Neutrophil (primary cell): ENCODE results near the gene PCLO.

Experiments used
- H3K27ac ChIP-seq: fragments of 200-600 bp; sonication (generic); 2 replicates; pipeline ENCODE4 v1.5.1; 2016; ENCODE audit warnings: mild to moderate bottlenecking, moderate library complexity
- H3K27me3 ChIP-seq: fragments of 200-600 bp; sonication (generic); 2 replicates; pipeline ENCODE4 v1.6.0; 2016; ENCODE audit warnings: mild to moderate bottlenecking
- H3K36me3 ChIP-seq: fragments of 200-600 bp; sonication (generic); 2 replicates; pipeline ENCODE4 v1.5.1; 2017
- H3K4me1 ChIP-seq, 2 experiments: fragments of 200-600 bp in 1 of 2; sonication (generic) in 1 of 2; 1 replicate in 1 of 2; 2 replicates in 1 of 2; pipeline versions ENCODE4 v1.5.1 to v1.6.1; 2013 to 2016; ENCODE audit warnings: low read depth in 1 of 2, low read length in 1 of 2, mild to moderate bottlenecking in 1 of 2, moderate library complexity in 1 of 2; ENCODE audit not compliant: control insufficient read depth in 1 of 2, insufficient read depth in 1 of 2
- H3K4me3 ChIP-seq, 2 experiments: fragments of 200-600 bp in 1 of 2; sonication (generic) in 1 of 2; 1 replicate in 1 of 2; 2 replicates in 1 of 2; pipeline ENCODE4 v1.5.1; 2013 to 2016; ENCODE audit warnings: low read depth in 1 of 2, low read length in 1 of 2, mild to moderate bottlenecking in 1 of 2, moderate library complexity in 1 of 2
- H3K9me3 ChIP-seq: fragments of 200-600 bp; sonication (generic); 2 replicates; pipeline ENCODE4 v1.5.1; 2016
- TF ChIP-seq, protein P1 (sequence below): fragments of 200-600 bp; sonication (generic); IDR thresholded peaks from 2 replicates; pipeline ENCODE4 v1.5.1; 2016; ENCODE audit warnings: antibody characterized with exemption

Gene PCLO

DNA sequence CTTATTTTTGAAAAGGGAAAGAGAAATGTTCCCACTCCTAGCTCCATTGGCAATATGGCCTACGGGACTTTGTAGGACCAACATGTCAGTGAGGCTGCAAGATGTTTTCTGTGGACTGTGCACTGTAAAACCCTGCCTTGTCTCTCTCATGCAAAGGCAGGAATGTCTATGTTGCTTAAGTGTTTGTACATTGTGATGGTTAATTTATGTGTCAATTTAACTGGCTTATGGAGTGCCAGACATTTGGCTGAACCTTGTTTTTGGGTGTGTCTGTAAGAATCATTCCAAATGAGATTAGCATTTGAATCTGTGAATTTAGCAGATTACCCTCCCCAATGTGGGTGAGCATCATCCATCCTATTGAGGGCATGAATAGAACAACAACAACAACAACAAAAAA, 4.1 kb upstream of the PCLO start:
- Histone ChIP-seq H3K9me3 (no peaks in the 10 kb centered on the region), H3K4me1 (no peaks in the 10 kb centered on the region), H3K27me3 (peaks cover 29% of the 10 kb centered on the region), H3K36me3 (no peaks in the 10 kb centered on the region), H3K27ac (no peak overlapping the region), H3K4me3 (no peak overlapping the region)
- TF ChIP-seq, protein P1, sequence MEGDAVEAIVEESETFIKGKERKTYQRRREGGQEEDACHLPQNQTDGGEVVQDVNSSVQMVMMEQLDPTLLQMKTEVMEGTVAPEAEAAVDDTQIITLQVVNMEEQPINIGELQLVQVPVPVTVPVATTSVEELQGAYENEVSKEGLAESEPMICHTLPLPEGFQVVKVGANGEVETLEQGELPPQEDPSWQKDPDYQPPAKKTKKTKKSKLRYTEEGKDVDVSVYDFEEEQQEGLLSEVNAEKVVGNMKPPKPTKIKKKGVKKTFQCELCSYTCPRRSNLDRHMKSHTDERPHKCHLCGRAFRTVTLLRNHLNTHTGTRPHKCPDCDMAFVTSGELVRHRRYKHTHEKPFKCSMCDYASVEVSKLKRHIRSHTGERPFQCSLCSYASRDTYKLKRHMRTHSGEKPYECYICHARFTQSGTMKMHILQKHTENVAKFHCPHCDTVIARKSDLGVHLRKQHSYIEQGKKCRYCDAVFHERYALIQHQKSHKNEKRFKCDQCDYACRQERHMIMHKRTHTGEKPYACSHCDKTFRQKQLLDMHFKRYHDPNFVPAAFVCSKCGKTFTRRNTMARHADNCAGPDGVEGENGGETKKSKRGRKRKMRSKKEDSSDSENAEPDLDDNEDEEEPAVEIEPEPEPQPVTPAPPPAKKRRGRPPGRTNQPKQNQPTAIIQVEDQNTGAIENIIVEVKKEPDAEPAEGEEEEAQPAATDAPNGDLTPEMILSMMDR, result no peak

DNA sequence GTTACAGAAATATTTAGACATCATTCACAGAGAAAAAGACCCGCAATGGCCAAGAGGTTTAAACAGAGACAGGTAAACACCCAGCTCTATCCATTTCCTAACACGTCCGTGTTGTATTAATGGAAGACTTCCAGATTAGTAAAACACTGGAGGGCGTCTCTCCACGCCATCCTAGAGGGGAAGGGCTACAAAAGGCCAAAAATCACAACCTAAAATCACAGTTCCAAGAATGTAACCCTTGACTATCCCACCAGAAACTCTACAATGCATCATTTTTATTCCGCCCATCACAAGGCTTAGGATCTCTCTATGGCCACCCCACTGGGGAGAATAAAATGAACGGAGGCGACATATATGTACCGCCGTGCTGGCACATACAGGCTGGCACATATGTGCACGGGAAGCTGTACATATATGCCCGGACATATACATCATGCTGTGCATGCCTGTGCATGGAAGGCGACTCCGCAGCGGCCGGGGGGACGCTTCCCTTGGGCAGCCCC, 734 bp downstream of the PCLO start:
- H3K27ac ChIP-seq, result no peak overlapping the region
- TF ChIP-seq, protein P1, result no peak
- H3K36me3 ChIP-seq, result no peaks in the 10 kb centered on the region
- H3K9me3 ChIP-seq, result no peaks in the 10 kb centered on the region
- no peak overlapping the region for H3K4me3 ChIP-seq
- H3K4me1 ChIP-seq, result no peaks in the 10 kb centered on the region
- peaks cover 50% of the 10 kb centered on the region for H3K27me3 ChIP-seq

DNA sequence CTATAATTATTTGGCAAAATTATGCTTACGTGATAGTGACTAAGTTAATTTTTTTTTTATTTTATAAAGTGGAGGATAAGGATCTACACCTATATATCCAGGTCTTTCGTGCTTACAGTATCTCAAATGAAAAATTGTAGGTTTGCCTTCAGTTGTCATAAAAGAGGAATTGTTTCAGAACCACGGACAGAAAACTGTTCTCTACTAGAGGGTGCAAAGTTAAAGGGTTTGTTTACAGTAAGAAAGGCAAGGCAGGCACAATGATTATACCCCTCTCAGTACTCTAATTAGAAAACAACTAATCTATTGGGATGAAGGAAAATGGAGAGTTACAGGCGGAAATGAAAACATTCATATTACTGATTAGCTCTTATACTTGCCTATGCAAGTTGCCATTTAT, 1.5 kb downstream of the PCLO start:
- TF ChIP-seq, protein P1, result no peak
- Histone ChIP-seq H3K36me3 (no peaks in the 10 kb centered on the region), H3K27ac (no peak overlapping the region), H3K27me3 (peaks cover 50% of the 10 kb centered on the region), H3K4me3 (no peak overlapping the region), H3K4me1 (no peaks in the 10 kb centered on the region), H3K9me3 (no peaks in the 10 kb centered on the region)

DNA sequence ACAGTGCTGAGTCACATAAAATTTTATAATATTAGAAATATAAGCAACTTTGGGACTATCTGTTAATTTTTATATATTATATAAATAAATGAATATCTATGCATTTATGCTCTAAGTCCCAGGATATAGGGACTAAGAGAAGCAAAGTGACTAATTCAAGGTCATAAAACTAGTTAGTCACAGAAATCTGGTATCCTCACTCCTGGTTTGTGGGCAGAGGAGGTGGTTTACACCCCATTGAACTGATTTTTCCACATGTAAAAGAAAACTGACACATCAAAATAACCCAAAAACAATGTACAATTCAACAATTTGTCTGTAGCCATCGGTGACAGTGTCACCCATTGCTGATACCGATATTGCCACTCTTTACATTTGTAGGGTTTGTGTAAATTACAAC, 3.0 kb downstream of the PCLO start:
- Histone ChIP-seq H3K4me1 (no peaks in the 10 kb centered on the region), H3K9me3 (no peaks in the 10 kb centered on the region), H3K4me3 (no peak overlapping the region), H3K27me3 (peaks cover 50% of the 10 kb centered on the region), H3K27ac (no peak overlapping the region), H3K36me3 (no peaks in the 10 kb centered on the region)
- TF ChIP-seq, protein P1, result no peak

DNA sequence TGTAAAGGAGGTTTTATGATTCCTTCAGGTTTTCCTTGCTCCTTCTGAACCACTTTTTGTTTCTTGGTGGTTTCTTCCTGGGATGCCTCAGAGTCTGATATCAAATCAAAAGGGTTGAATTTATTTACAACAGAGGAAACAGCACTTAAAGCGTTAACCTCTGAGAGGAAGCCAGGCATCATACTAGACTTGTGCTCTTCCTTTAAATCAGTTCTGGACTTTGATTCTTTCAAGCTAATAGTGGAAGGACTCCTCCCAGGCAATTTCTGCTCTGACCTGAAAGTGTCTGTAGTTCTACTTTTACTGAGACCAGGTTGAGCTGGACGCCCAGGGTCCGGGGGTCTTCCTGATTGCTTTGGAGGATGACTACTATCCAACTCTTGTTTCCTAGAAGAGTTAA, 6.7 kb downstream of the PCLO start:
- TF ChIP-seq, protein P1, result no peak
- Histone ChIP-seq H3K27ac (no peak overlapping the region), H3K27me3 (peaks cover 13% of the 10 kb centered on the region), H3K4me1 (no peaks in the 10 kb centered on the region), H3K36me3 (no peaks in the 10 kb centered on the region), H3K4me3 (no peak overlapping the region), H3K9me3 (no peaks in the 10 kb centered on the region)

DNA sequence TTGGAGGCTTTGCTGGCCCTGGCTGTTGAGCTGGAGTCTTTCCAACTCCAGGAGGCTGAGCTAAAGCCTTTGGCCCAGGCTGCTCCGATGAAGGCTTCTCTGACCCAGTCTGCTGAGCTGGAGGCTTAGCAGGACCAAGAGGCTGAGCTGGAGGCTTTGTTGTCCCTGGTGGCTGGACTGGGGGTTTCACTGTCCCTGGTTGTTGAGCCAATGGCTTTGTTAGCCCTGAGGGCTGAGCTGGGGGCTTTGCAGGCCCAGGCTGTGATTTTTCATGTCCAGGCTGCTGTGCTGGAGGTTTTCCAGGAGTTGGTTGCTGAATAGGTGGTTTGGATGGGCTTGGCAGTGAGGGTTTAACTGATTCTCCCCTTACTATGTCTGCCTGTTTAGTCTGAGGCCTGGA, 7.3 kb downstream of the PCLO start:
- Histone ChIP-seq H3K4me1 (no peaks in the 10 kb centered on the region), H3K9me3 (no peaks in the 10 kb centered on the region), H3K27me3 (peaks cover 7% of the 10 kb centered on the region), H3K4me3 (no peak overlapping the region), H3K36me3 (no peaks in the 10 kb centered on the region), H3K27ac (no peak overlapping the region)
- TF ChIP-seq, protein P1, result no peak
